Panc1 (cell line): ENCODE results near the gene AP4E1. TPM values are rescaled to one million over a fixed set of nuclear protein-coding genes. Genes with fewer than 3 reads are reported as not detected.

Experiments
- ATAC-seq: fragments of 200-7000 bp; cut with Tn5 transposase; 2 replicates; pipeline ENCODE4 v1.9.1; 2020; ENCODE audit warnings: mild to moderate bottlenecking, moderate library complexity
- BruUV-seq: library from RNA; stranded (reverse); fragments of 400-500 nt; replicated peaks from 2 replicates; lab custom pipeline; 2021; lab: Mats Ljungman, UMichigan
- CTCF ChIA-PET: fragments of 300-600 bp; sonication (Branson Sonifier 250); formaldehyde crosslinking; loops from one replicate; lab custom pipeline; 2022; ENCODE audit warnings: antibody characterized with exemption; lab: Charles Lee
- POLR2A ChIA-PET: fragments of 300-600 bp; sonication (Branson Sonifier 250); formaldehyde crosslinking; loops from one replicate; lab custom pipeline; 2022; ENCODE audit warnings: antibody characterized with exemption; lab: Charles Lee
- DNase-seq: peaks from one replicate; pipeline ENCODE4 v3.0.0-alpha.2; 2010; ENCODE audit warnings: low read depth, low spot score
- H3K27ac ChIP-seq: 2 replicates; pipeline ENCODE4 v1.5.1; 2011; ENCODE audit warnings: mild to moderate bottlenecking, low read length, inconsistent platforms
- H3K27me3 ChIP-seq: fragments of 200-500 bp; sonication (Bioruptor generic); 2 replicates; pipeline ENCODE4 v1.6.0; 2014; ENCODE audit warnings: low read length, inconsistent platforms; ENCODE audit not compliant: control insufficient read depth, insufficient read depth
- H3K36me3 ChIP-seq: fragments of 200-500 bp; sonication (Bioruptor generic); 2 replicates; pipeline ENCODE4 v1.5.1; 2014; ENCODE audit warnings: inconsistent platforms, mild to moderate bottlenecking, low read length, moderate library complexity; ENCODE audit not compliant: control insufficient read depth, insufficient read depth
- H3K4me1 ChIP-seq: 2 replicates; pipeline ENCODE4 v1.5.1; 2011; ENCODE audit warnings: inconsistent platforms, mild to moderate bottlenecking, low read length, moderate library complexity; ENCODE audit not compliant: control insufficient read depth, insufficient read depth
- H3K4me3 ChIP-seq, 2 experiments: 2 replicates each; pipeline ENCODE4 v1.5.1; 2011 to 2012; ENCODE audit warnings: low read depth in 2 of 2, low read length in 2 of 2, mild to moderate bottlenecking in 2 of 2, inconsistent platforms in 1 of 2, moderate library complexity in 1 of 2
- H3K9me3 ChIP-seq: fragments of 200-500 bp; sonication (Bioruptor generic); 2 replicates; pipeline ENCODE4 v1.5.1; 2014; ENCODE audit warnings: low read depth, mild to moderate bottlenecking, inconsistent platforms, low read length, moderate library complexity; ENCODE audit not compliant: control insufficient read depth, insufficient read depth
- CTCF ChIP-seq: fragments of 450-650 bp; IDR thresholded peaks from 2 replicates; pipeline ENCODE4 v1.5.1; 2017; ENCODE audit warnings: mild to moderate bottlenecking
- POLR2AphosphoS5 ChIP-seq: IDR thresholded peaks from 2 replicates; pipeline ENCODE4 v1.6.1; 2012; ENCODE audit warnings: mild to moderate bottlenecking, low read depth, low read length, moderate library complexity
- REST ChIP-seq, 2 experiments: IDR thresholded peaks; 2 replicates each; pipeline ENCODE4 v1.6.1; 2011 to 2012; ENCODE audit warnings: low read depth in 2 of 2, control low read depth in 1 of 2, low read length in 1 of 2, mild to moderate bottlenecking in 1 of 2, moderate library complexity in 1 of 2; ENCODE audit not compliant: insufficient read depth in 1 of 2
- SIN3A ChIP-seq: IDR thresholded peaks from 2 replicates; pipeline ENCODE4 v1.6.1; 2012; ENCODE audit warnings: low read depth, mild to moderate bottlenecking, low read length, moderate library complexity, borderline replicate concordance; ENCODE audit not compliant: insufficient read depth
- TCF7L2 ChIP-seq: IDR thresholded peaks from 2 replicates; pipeline ENCODE4 v1.6.1; 2011; ENCODE audit warnings: mild to moderate bottlenecking, low read depth, low read length, inconsistent platforms
- in situ Hi-C: cut with HindIII; loops from 2 replicates; pipeline ENCODE4 v1.10.0; 2016; ENCODE audit warnings: low sequenced_read_pairs, low pct_unique_long_range_greater_than_20kb
- intact Hi-C: fragments of 100-400 bp; cut with micrococcal nuclease; formaldehyde crosslinking; loops from one replicate; pipeline ENCODE4 v1.10.0; 2022; ENCODE audit not compliant: unreplicated experiment
- total RNA-seq: library from RNA; stranded (reverse); gene quantifications from one replicate; pipeline ENCODE4 v1.2.1, GENCODE V29; 2021; ENCODE audit not compliant: unreplicated experiment

AP4E1 gene
- total RNA-seq, 1 experiment from 2014 or later, result 13.6 TPM

GRCh38 chr15:51007131-51007666 is 98.7 kb downstream of the AP4E1 start:
- H3K4me3 ChIP-seq, result no peak overlapping the region
- DNase-seq (no peak), ATAC-seq (no peak)
- no peak overlapping the region for H3K27ac ChIP-seq
- no peaks in the 10 kb centered on the region for H3K9me3 ChIP-seq
- BruUV-seq, result no TSS peak
- H3K4me1 ChIP-seq, result no peaks in the 10 kb centered on the region
- no peak for TF ChIP-seq SIN3A
- no peak for TF ChIP-seq TCF7L2
- no peak for TF ChIP-seq REST (IDR thresholded peaks at IDR 0.05; ENCODE audit: insufficient read depth in 1 of 2, low read depth in 2 of 2, low read length in 1 of 2)
- no peak for TF ChIP-seq CTCF
- no peak for TF ChIP-seq POLR2AphosphoS5
- in situ Hi-C loops, result no loop called here
- ChIA-PET POLR2A (no interaction called here), CTCF (no interaction called here)
- H3K36me3 ChIP-seq, result no peaks in the 10 kb centered on the region
- intact Hi-C loops, result no loop called here
- H3K27me3 ChIP-seq, result no peaks in the 10 kb centered on the region

DNA sequence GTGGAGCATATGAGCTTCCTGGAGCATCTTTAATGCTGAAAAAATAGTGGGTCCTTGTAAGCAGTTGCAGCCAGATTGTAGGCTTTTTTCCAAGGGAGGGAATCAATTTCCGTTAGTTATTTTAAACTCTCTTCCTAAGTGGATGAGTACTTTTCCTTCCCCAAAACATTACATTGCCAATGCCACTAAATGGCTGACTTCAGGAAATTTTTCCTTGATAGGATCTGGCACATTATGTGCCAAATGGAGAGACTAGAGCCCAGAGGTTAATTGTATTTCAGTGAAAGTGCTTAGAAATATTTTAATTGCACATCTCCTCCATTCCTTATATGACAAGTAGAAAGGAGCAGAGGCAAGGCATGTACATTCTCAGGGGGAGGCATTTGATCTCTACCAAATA is 102.7 kb downstream of the AP4E1 start:
- ChIA-PET POLR2A (no interaction called here), CTCF (no interaction called here)
- ATAC-seq, result no peak
- no peaks in the 10 kb centered on the region for H3K9me3 ChIP-seq
- no peaks in the 10 kb centered on the region for H3K27me3 ChIP-seq
- in situ Hi-C loops, result no loop called here
- intact Hi-C loops, result no loop called here
- H3K4me3 ChIP-seq, result no peak overlapping the region
- no peak overlapping the region for H3K27ac ChIP-seq
- H3K36me3 ChIP-seq, result no peaks in the 10 kb centered on the region
- no TSS peak for BruUV-seq
- TF ChIP-seq POLR2AphosphoS5 (no peak), SIN3A (no peak), TCF7L2 (no peak), CTCF (no peak), REST (IDR thresholded peaks at IDR 0.05; ENCODE audit: insufficient read depth in 1 of 2, low read depth in 2 of 2, low read length in 1 of 2) (no peak)
- H3K4me1 ChIP-seq, result no peaks in the 10 kb centered on the region
- DNase-seq, result no peak
